Fibroblast of lung (primary cell): ENCODE results near the gene SCP2. TPM values are rescaled to one million over a fixed set of nuclear protein-coding genes. Genes with fewer than 3 reads are reported as not detected.
"Not testable (repeated sequence)": the region's sequence is repeated elsewhere in the genome, so short reads cannot be mapped to it uniquely, and the experiment has no call there.

Experiments used
- DNase-seq, 2 donors: peaks; one replicate each; pipeline versions ENCODE4 v3.0.0 to v3.0.0-alpha.2; 2010; ENCODE audit warnings: low read depth in 2 of 2
- H2AFZ ChIP-seq: 2 replicates; pipeline ENCODE4 v1.5.1; 2012; ENCODE audit warnings: low read length, control low read depth, inconsistent platforms
- H3K27ac ChIP-seq: 2 replicates; pipeline ENCODE4 v1.5.1; 2011; ENCODE audit warnings: low read length, control low read depth; ENCODE audit not compliant: insufficient read depth
- H3K27me3 ChIP-seq: 2 replicates; pipeline ENCODE4 v1.5.1; 2011; ENCODE audit warnings: mild to moderate bottlenecking, low read length; ENCODE audit not compliant: control insufficient read depth, insufficient read depth
- H3K36me3 ChIP-seq: 2 replicates; pipeline ENCODE4 v1.5.1; 2011; ENCODE audit warnings: low read length; ENCODE audit not compliant: control insufficient read depth, insufficient read depth
- H3K4me1 ChIP-seq: 2 replicates; pipeline ENCODE4 v1.5.1; 2011; ENCODE audit warnings: low read length; ENCODE audit not compliant: control insufficient read depth, insufficient read depth; ENCODE audit errors: extremely low read depth
- H3K4me2 ChIP-seq: 2 replicates; pipeline ENCODE4 v1.5.1; 2011; ENCODE audit warnings: low read length, control low read depth; ENCODE audit not compliant: insufficient read depth; ENCODE audit errors: extremely low read depth
- H3K4me3 ChIP-seq, 4 experiments: fragments of 200-600 bp in 1 of 4; sonication (generic) in 1 of 4; replicated peaks in 1 of 4; 2 replicates each; pipeline ENCODE4 v1.5.1; 2011 to 2016; ENCODE audit warnings: low read length in 4 of 4, low read depth in 3 of 4, mild to moderate bottlenecking in 3 of 4, control low read depth in 2 of 4, inconsistent platforms in 1 of 4, mixed read lengths in 1 of 4; ENCODE audit not compliant: insufficient read depth in 1 of 4; ENCODE audit errors: control extremely low read depth in 1 of 4
- H3K79me2 ChIP-seq: 2 replicates; pipeline ENCODE4 v1.5.1; 2012; ENCODE audit warnings: mild to moderate bottlenecking, low read length, inconsistent platforms; ENCODE audit not compliant: control insufficient read depth, insufficient read depth
- H3K9ac ChIP-seq: 2 replicates; pipeline ENCODE4 v1.5.1; 2011; ENCODE audit warnings: mild to moderate bottlenecking, low read length, control low read depth; ENCODE audit not compliant: insufficient read depth
- H3K9me3 ChIP-seq: 2 replicates; pipeline ENCODE4 v1.5.1; 2012; ENCODE audit warnings: low read depth, low read length; ENCODE audit not compliant: control insufficient read depth, insufficient read depth
- H4K20me1 ChIP-seq: 2 replicates; pipeline ENCODE4 v1.5.1; 2011; ENCODE audit warnings: low read length; ENCODE audit not compliant: control insufficient read depth, insufficient read depth; ENCODE audit errors: extremely low read depth
- EZH2 ChIP-seq: IDR thresholded peaks from 2 replicates; pipeline ENCODE4 v1.5.1; 2012; ENCODE audit warnings: low read length, control low read depth, mild to moderate bottlenecking; ENCODE audit errors: missing control alignments
- polyA plus RNA-seq, 2 donors: library from polyadenylated mRNA; depleted of rRNA in 1 of 2; stranded (reverse) in 1 of 2; unstranded in 1 of 2; fragments of >200 nt; gene quantifications; 2 replicates each; pipeline ENCODE4 v1.2.1, GENCODE V29; 2011 to 2012; ENCODE audit warnings: missing spikeins in 1 of 2
- total RNA-seq: library from RNA; depleted of rRNA; stranded (reverse); fragments of >200 nt; gene quantifications from 2 replicates; pipeline ENCODE4 v1.2.1, GENCODE V29; 2014
- TF ChIP-seq, protein P1 (sequence below), 2 donors: IDR thresholded peaks in 1 of 2; conservative IDR thresholded peaks in 1 of 2; 1 replicate in 1 of 2; 2 replicates in 1 of 2; pipeline ENCODE4 v1.5.1; 2011 to 2012; ENCODE audit warnings: low read length in 2 of 2, control low read depth in 1 of 2, inconsistent platforms in 1 of 2, low read depth in 1 of 2, mild to moderate bottlenecking in 1 of 2

The SCP2 gene
- total and polyA plus RNA-seq, 2 donors (not counting 1 experiment from before 2014, with no cell fraction given), result 222 to 305 TPM

DNA sequence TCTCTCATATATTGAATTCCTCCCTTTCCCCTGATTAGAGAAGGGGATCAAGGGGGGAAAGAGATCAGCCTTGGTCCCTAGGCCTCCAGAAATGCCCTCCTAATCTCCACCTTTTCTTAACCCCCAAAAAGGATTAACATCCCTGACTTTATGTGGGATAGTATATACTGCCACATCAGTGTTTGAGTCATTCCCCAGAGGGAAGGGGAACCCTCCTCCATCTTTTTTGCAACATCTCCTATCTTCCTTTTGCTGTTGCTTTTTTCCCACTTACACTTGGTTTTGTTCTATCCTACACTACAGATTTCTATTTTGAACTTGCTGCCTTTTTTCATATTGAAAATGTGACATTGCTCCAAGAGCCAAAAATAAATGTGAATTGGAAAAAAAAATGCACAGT is 69.6 kb downstream of the SCP2 start:
- Histone ChIP-seq H3K36me3 (peaks cover 3% of the 10 kb centered on the region), H2AFZ (no peak overlapping the region)
- no peak for DNase-seq

DNA sequence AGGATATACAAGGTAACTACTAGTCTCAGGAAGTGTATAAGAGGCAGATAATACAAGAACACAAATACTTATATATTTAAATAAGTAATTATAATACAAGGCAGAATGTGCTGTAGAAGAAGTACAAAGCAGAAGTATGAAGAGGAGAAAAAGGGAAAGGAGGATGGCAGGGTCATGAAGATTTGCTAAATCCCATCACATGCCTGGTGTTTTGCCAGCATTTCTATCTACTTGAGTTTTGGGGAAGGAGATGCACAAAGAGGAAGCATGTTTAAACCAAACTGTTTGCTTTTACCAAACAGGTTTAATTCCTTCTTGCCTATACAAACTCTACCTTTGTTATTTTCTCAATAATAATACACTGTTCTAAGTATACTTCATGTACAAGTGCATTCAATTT is 74.1 kb downstream of the SCP2 start:
- H3K79me2 ChIP-seq, result no peaks in the 10 kb centered on the region
- H3K27ac ChIP-seq, result no peak overlapping the region
- DNase-seq, result no peak
- H4K20me1 ChIP-seq, result no peaks in the 10 kb centered on the region
- TF ChIP-seq EZH2, result no peak
- TF ChIP-seq, protein P1, sequence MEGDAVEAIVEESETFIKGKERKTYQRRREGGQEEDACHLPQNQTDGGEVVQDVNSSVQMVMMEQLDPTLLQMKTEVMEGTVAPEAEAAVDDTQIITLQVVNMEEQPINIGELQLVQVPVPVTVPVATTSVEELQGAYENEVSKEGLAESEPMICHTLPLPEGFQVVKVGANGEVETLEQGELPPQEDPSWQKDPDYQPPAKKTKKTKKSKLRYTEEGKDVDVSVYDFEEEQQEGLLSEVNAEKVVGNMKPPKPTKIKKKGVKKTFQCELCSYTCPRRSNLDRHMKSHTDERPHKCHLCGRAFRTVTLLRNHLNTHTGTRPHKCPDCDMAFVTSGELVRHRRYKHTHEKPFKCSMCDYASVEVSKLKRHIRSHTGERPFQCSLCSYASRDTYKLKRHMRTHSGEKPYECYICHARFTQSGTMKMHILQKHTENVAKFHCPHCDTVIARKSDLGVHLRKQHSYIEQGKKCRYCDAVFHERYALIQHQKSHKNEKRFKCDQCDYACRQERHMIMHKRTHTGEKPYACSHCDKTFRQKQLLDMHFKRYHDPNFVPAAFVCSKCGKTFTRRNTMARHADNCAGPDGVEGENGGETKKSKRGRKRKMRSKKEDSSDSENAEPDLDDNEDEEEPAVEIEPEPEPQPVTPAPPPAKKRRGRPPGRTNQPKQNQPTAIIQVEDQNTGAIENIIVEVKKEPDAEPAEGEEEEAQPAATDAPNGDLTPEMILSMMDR (conservative IDR thresholded peaks at IDR 0.05 in 1 of 2, IDR thresholded peaks at IDR 0.05 in 1 of 2; ENCODE audit: low read depth in 1 of 2, low read length in 2 of 2), result no peak
- no peaks in the 10 kb centered on the region for H3K27me3 ChIP-seq
- H3K9ac ChIP-seq, result no peak overlapping the region
- no peak overlapping the region for H3K4me3 ChIP-seq
- H3K4me2 ChIP-seq, result no peak overlapping the region
- no peaks in the 10 kb centered on the region for H3K9me3 ChIP-seq
- no peaks in the 10 kb centered on the region for H3K4me1 ChIP-seq
- no peaks in the 10 kb centered on the region for H3K36me3 ChIP-seq
- no peak overlapping the region for H2AFZ ChIP-seq

More for the DNA sequence above, 69.6 kb downstream of the SCP2 start:
- Histone ChIP-seq H4K20me1 (no peaks in the 10 kb centered on the region), H3K79me2 (no peaks in the 10 kb centered on the region), H3K9ac (no peak overlapping the region), H3K27ac (no peak overlapping the region), H3K4me2 (no peak overlapping the region), H3K4me3 (no peak overlapping the region), H3K27me3 (no peaks in the 10 kb centered on the region), H3K4me1 (no peaks in the 10 kb centered on the region), H3K9me3 (no peaks in the 10 kb centered on the region)
- no peak for TF ChIP-seq EZH2
- TF ChIP-seq, protein P1 (conservative IDR thresholded peaks at IDR 0.05 in 1 of 2, IDR thresholded peaks at IDR 0.05 in 1 of 2; ENCODE audit: low read depth in 1 of 2, low read length in 2 of 2), result no peak

GRCh38 chr1:53006612-53007011 is 79.5 kb downstream of the SCP2 start:
- H3K27ac ChIP-seq, H3K9ac ChIP-seq, H3K27me3 ChIP-seq, H3K4me3 ChIP-seq, H3K4me1 ChIP-seq, H3K36me3 ChIP-seq, H3K79me2 ChIP-seq, H3K4me2 ChIP-seq, H3K9me3 ChIP-seq, H4K20me1 ChIP-seq, DNase-seq, H2AFZ ChIP-seq: not testable (repeated sequence)

DNA sequence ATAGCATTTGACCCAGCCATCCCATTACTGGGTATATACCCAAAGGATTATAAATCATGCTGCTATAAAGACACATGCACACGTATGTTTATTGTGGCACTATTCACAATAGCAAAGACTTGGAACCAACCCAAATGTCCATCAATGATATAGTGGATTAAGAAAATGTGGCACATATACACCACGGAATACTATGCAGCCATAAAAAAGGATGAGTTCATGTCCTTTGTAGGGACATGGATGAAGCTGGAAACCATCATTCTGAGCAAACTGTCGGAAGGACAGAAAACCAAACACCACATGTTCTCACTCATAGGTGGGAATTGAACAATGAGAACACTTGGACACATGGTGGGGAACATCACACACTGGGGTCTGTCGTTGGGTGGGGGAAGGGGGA is 83.2 kb downstream of the SCP2 start:
- H4K20me1 ChIP-seq, H3K36me3 ChIP-seq, H3K79me2 ChIP-seq, H3K4me2 ChIP-seq, H3K4me3 ChIP-seq, DNase-seq, H2AFZ ChIP-seq, H3K27me3 ChIP-seq, H3K9me3 ChIP-seq, H3K4me1 ChIP-seq, H3K27ac ChIP-seq, H3K9ac ChIP-seq: not testable (repeated sequence)
